ENCODE results near the gene BCS1L.

The BCS1L gene

DNA sequence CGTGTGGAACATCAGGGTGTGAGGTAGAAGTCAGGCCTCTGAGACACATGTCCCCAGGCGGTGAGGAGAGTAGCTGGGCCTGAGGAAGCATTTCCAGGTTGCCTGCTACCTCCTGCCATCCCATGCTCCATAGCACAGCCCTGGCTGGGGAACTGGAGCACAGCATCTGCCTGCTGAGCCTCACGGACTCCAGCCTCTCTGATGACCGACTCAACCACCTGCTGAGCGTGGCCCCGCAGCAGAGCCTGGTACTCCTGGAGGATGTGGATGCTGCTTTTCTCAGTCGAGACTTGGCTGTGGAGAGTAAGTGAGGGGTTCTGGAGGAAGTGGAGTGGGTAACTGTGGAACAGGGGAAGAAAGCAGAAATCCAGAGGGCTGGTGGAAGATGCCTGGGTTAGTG lies 2.9 kb downstream of the BCS1L start:
- no peak for DNase-seq

- no peak for DNase-seq
Measured at GRCh38 chr2:218662827-218663226, 3.3 kb downstream of the BCS1L start.

- DNase-seq: no peak
Measured at GRCh38 chr2:218663901-218664300, 4.4 kb downstream of the BCS1L start.

DNA sequence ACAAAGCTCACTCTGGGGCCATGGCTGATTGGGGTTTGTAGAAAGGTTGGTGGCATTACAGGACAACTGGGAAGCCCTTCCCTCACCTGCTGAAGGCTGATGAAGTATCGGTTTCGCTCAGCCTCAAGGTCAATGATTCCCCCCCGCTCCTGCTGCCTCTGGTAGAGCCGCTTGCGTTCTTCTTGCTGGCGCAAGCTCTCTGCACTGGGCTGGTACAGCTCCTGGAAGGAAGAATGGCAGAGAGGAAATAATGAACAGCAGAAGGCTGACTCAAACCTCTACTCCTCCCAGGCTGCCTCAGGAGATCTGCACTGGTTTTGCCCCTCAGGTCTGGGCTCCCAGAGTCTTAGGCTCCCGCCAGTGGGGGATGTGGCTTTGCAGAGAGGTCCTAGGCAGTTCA lies 5.2 kb downstream of the BCS1L start:
- DNase-seq: no peak

DNA sequence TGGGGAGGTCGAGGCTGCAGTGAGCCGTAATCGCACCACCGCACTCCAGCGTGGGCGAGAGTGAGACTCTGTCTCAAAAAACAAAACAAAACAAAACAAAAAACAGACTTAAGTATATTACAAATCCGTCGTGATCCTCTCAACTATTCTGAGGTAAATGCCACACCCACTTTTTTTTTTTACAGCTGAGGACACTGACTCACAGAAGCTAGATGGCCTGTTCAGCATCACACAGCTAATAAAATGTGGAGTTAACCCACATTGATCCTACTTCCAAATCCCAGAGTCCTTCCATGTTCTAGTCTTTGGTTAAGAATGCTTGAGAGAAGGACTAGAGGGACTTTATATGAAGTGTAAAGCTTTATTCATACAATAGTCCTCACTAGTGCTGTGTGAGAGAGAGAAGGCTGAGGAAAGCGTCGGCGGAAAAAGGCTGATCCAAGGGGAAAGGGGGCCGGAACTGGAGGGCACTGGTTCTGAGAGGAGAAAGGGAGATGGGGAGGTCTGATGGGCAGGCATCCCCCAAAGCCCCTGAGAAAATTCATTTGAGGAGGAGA lies 11.7 kb downstream of the BCS1L start:
- DNase-seq: peak in 1 of 3 experiments; percentile 34

GRCh38 chr2:218671654-218672566 lies 12.4 kb downstream of the BCS1L start, which contains the start of the genes RNF25 and STK36:
RNF25 (minus strand) TSS chr2:218672002; CDS start chr2:218671970, 32 bp downstream.
STK36 (plus strand) TSS chr2:218672086; CDS start chr2:218672830, 744 bp downstream.
- peak; percentile 66 to 93 (median 87) for DNase-seq

GRCh38 chr2:218679119-218679518 lies 19.6 kb downstream of the BCS1L start:
- DNase-seq: no peak

- DNase-seq: no peak
Measured at GRCh38 chr2:218680061-218680460, 20.6 kb downstream of the BCS1L start.

GRCh38 chr2:218687400-218688060 lies 28.0 kb downstream of the BCS1L start:
- peak; percentile 17 to 71 (median 25) for DNase-seq

DNA sequence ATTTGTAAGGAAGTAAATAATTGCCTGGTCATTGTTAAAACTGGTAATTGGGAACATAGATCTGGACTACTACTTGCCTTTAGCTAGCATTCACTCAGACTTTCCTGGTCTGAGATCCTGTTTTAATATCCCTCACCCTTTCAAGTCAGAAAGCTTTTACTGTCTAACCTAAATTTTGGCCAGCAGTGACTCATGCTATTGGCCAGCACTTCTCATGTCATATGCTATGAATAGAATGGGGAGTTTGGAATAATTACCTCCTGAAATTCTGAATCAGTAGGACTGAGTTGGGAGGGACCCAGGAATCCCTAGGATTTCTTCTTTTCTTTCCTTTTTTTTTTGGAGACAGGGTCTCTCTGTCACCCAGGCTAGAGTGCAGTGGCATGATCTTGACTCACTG lies 31.8 kb downstream of the BCS1L start:
- DNase-seq: no peak

GRCh38 chr2:218694405-218695145 lies 35.1 kb downstream of the BCS1L start:
- DNase-seq: no peak

DNA sequence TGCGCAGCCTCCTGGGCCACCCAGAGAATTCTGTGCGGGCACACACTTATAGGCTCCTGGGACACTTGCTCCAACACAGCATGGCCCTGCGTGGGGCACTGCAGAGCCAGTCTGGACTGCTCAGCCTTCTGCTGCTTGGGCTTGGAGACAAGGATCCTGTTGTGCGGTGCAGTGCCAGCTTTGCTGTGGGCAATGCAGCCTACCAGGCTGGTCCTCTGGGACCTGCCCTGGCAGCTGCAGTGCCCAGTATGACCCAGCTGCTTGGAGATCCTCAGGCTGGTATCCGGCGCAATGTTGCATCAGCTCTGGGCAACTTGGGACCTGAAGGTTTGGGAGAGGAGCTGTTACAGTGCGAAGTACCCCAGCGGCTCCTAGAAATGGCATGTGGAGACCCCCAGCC lies 39.4 kb downstream of the BCS1L start:
- DNase-seq: no peak

DNA sequence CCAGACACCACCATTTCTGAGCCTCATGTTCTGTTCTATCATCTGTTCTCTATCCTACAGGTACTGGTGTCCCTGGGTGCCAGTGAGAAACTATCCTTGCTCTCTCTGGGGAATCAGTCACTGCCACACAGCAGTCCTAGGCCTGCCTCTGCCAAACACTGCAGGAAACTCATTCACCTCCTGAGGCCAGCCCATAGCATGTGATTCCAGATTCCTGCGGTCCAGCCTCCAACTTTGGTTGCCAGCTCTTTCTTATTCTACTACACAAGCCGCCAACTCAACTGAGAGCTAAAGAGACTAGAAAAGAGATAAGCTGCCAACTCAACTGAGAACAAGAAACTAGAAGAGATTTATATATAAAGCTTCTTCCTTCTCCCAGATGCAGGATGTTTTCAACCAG lies 42.3 kb downstream of the BCS1L start:
- DNase-seq: no peak

DNA sequence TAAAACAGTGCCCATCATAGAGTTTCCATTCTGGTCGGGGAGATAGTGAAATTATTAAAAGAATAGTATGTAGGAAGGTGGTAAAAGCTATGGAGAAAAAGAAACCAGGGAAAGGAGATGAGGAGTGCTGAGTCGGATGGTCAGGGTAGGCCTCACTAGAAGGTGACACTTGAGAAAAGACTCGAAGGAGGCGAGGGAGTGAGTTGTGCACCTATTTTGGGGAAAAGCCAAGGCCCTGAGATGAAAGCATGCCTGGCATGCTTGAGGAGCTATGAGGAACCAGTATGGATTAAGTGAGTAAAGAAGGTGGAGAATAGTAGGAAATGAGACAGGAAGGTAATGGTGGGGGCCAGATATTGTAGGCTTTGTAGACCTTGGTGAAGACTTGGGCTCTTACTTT lies 43.9 kb downstream of the BCS1L start:
- DNase-seq: no peak

DNA sequence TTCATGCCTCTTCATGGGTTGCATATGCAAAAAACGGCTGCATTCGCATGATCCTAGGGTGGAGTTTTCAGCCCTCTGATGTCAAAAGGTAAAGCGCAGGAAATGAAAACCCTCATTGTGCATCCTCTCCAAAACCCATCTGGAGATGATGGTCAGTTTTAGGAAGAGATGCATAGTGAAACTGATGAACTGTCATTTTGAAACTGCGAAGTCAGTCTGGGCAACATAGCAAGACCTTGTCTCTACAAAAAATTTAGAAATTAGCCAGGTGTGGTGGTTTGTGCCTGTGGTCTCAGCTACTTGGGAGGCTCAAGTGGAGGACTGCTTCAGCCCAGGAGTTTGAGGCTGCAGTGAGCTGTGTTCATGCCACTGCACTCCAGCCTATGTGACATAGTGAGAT lies 48.6 kb downstream of the BCS1L start:
- DNase-seq: no peak

DNA sequence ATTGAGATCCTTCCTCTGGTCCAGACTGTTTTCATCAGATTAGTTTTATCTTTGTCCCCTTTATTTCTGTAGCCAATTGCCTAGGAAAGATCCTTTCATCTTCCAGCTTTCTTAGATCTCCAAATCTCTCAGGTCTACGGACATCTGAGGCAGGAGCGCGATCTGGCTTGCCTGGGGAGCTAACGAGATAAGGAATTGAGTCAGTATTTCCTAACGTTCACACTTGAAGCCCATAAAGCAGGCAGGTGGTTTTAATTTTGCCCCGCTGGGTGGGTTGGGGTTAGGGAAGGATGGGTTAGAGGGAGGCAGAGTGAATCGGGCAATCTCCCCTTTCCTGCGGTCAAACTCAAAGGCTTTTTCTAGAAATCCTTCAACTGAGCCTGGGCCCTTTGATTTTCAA lies 50.4 kb downstream of the BCS1L start:
- no peak for DNase-seq

- DNase-seq: no peak
Measured at GRCh38 chr2:218710334-218710686, 50.8 kb downstream of the BCS1L start.

- peak; percentile 90 to 97 (median 94) for DNase-seq
Measured at GRCh38 chr2:218710687-218711549, 51.4 kb downstream of the BCS1L start, which contains the start of gene TTLL4. TTLL4 (plus strand) TSS chr2:218710835; CDS start chr2:218737677, 26,842 bp downstream.

DNA sequence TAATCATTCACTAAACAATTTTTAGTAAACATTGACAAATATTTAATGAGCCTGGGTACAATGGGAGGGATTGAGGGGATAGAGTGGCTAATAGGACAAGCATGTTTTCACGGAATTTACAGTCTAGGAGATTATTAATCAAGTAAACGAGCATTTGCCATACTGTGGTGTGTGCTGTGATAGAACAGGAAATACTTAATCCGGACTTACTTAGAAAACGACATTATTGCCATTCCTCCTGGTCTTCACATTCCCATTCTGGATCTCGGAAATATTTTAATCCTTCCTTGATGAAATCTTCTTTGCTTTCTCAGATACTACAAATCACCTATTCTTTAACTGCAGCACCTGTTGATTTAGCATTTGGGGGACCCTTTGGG lies 52.1 kb downstream of the BCS1L start:
- no peak for DNase-seq

Measured in NCI-H1417 (cell line).